Measurements from ENCODE around the gene MRPS27. TPM values are rescaled to one million over a fixed set of nuclear protein-coding genes. Genes with fewer than 3 reads are reported as not detected.

The MRPS27 gene
- total RNA-seq, 1 experiment from 2014 or later: 120 TPM

DNA sequence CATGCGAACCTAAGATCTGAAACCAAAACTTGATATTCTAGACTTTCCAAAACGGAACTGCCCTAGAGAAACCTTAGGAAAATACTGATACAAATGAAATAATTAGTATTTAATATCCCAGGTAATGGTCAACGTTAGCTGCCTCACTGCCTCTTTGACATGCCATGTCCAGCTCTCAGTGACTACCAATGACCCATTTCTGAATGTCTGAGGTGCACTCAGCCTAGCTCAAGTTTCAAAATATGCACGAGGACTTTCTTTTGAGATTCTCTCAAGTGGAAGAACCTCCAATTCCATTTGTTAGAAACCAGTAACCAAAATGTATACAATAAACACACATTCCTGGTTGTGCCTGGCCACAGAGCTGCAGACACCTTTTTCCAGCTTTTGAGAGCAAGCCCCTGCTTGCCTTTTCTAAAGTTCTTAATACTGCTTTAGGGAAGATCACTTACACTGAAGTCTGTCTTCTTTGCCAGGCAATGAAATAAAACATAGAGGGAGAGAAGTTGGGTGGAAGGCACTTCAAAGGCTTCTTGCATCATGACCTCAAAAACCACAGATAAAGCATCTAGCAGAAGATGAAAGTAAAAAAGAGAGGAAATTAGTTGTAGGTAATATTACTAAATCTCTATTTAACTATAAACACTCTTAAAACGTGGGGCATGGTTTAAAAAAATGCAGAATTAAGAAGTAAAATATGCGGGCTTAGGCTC lies 87.9 kb downstream of the MRPS27 start:
- H3K4me3 ChIP-seq (ENCODE audit: low read length): no peak overlapping the region
- peaks cover 27% of the 10 kb centered on the region for H3K4me1 ChIP-seq (ENCODE audit: low read length)
- H3K4me2 ChIP-seq (ENCODE audit: low read depth, low read length, poor library complexity, severe bottlenecking): no peak overlapping the region
- no peaks in the 10 kb centered on the region for H3K9me3 ChIP-seq (ENCODE audit: low read length)
- H3K9ac ChIP-seq (ENCODE audit: low read length): no peak overlapping the region
- no peak for DNase-seq
- no peak overlapping the region for H3K27ac ChIP-seq (ENCODE audit: low read length)
- no peaks in the 10 kb centered on the region for H3K27me3 ChIP-seq (ENCODE audit: low read length)
- H3K9me2 ChIP-seq (replicated peaks; ENCODE audit: insufficient read depth, low read length): no peaks in the 10 kb centered on the region
- H3K36me3 ChIP-seq (ENCODE audit: insufficient read depth, low read length): peaks cover 49% of the 10 kb centered on the region; the same call in 1 of the 2 replicates
- H4K20me1 ChIP-seq (ENCODE audit: insufficient read depth, low read depth, low read length): no peaks in the 10 kb centered on the region
- no peak overlapping the region for H2AFZ ChIP-seq (ENCODE audit: low read length)
- H3K79me2 ChIP-seq (ENCODE audit: low read length): peaks cover 60% of the 10 kb centered on the region

DNA sequence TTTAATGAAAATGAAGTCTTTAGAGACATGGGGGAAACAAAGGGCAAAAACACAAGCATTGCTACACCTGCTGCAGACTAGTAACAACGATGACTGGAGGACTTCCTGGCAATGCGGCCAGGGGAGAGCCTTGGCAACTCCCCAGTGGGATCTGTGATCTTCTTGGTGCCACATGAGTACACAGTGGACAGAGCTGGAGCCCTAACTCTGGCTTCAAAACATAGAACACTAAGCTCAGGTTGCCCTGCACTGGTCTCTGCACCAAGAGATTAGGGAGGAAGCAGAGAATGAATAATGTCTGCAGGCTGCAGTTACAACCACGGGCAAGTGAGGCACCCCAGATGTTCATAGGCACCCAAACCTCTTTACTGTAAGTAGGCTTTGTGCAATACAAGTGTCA lies 91.1 kb downstream of the MRPS27 start:
- Histone ChIP-seq H3K9ac (ENCODE audit: low read length) (no peak overlapping the region), H3K4me1 (ENCODE audit: low read length) (peaks cover 4% of the 10 kb centered on the region), H3K27ac (ENCODE audit: low read length) (no peak overlapping the region), H3K4me3 (ENCODE audit: low read length) (no peak overlapping the region), H3K27me3 (ENCODE audit: low read length) (no peaks in the 10 kb centered on the region), H3K9me3 (ENCODE audit: low read length) (no peaks in the 10 kb centered on the region), H3K36me3 (ENCODE audit: insufficient read depth, low read length) (peaks cover 71% of the 10 kb centered on the region), H4K20me1 (ENCODE audit: insufficient read depth, low read depth, low read length) (no peaks in the 10 kb centered on the region), H3K4me2 (ENCODE audit: low read depth, low read length, poor library complexity, severe bottlenecking) (no peak overlapping the region), H2AFZ (ENCODE audit: low read length) (no peak overlapping the region), H3K9me2 (replicated peaks; ENCODE audit: insufficient read depth, low read length) (no peaks in the 10 kb centered on the region), H3K79me2 (ENCODE audit: low read length) (peaks cover 40% of the 10 kb centered on the region)
- DNase-seq: no peak

DNA sequence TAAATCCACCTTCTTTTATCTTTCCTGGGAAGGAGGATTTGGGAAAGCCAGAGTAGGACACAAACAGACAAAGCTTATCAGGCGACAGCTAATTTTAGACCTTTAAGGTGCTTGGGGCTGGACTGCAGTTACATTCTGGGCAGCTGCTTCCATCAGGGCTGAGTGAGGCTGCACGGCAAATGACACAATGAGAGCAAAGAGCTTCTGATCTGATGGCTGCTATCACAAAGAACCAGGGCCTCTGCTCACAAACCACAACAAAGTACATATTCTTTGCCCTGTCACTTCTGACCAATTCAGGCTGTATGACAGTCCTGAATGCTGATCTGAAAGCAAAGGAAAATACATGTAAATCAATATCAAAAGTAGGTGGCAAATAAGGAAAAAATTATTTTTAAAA lies 93.1 kb downstream of the MRPS27 start:
- Histone ChIP-seq H3K9me3 (ENCODE audit: low read length) (no peaks in the 10 kb centered on the region), H2AFZ (ENCODE audit: low read length) (no peak overlapping the region), H3K36me3 (ENCODE audit: insufficient read depth, low read length) (peaks cover 69% of the 10 kb centered on the region), H4K20me1 (ENCODE audit: insufficient read depth, low read depth, low read length) (no peaks in the 10 kb centered on the region), H3K4me1 (ENCODE audit: low read length) (no peaks in the 10 kb centered on the region), H3K27me3 (ENCODE audit: low read length) (no peaks in the 10 kb centered on the region), H3K4me3 (ENCODE audit: low read length) (no peak overlapping the region), H3K9me2 (replicated peaks; ENCODE audit: insufficient read depth, low read length) (no peaks in the 10 kb centered on the region), H3K79me2 (ENCODE audit: low read length) (peaks cover 27% of the 10 kb centered on the region), H3K27ac (ENCODE audit: low read length) (no peak overlapping the region), H3K4me2 (ENCODE audit: low read depth, low read length, poor library complexity, severe bottlenecking) (no peak overlapping the region), H3K9ac (ENCODE audit: low read length) (no peak overlapping the region)
- no peak for DNase-seq

DNA sequence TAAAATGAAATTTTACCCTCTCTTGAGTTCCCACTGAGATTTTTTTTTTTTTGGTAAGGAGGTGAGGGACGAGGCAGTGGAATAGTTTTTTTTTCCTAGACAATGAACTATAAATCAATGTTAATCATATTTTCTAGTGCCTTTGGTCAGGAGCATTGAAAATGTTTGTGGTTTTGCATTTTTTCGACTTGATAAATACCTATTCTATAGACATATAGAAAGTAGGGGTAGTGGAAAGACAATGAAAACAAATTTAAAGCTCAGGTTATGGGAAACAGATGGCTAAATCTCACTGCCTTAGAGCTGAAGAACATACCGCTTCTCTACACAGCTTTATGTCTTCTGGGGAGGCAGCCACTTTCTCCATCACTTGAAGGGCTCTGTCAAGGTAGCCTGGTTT lies 94.3 kb downstream of the MRPS27 start:
- Histone ChIP-seq H2AFZ (ENCODE audit: low read length) (no peak overlapping the region), H3K9ac (ENCODE audit: low read length) (no peak overlapping the region), H3K27me3 (ENCODE audit: low read length) (no peaks in the 10 kb centered on the region)

DNA sequence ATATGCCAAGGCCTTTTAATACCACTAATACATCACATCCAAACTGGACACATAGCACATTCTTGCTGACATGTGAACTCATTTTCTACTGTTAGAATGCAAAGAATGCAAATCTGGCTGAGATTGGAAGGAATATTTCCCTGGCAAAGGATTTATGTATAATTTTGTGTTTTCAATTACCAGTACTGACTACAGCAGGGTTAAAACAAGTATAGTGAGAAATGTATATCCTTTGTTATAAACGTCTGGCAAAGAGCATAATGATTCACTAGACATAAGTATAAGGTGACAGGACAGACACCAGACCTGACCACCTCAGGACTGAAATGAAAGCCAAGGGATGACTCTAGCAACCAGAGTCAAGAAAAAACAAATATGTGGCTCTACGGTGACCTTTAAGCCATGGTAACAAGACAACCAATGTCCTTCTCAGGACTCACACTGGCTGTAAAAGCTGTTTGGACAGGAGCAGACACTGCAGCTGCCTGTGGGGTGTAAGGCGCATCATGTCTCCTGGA lies 95.0 kb downstream of the MRPS27 start:
- Histone ChIP-seq H2AFZ (ENCODE audit: low read length) (no peak overlapping the region), H3K9ac (ENCODE audit: low read length) (no peak overlapping the region), H3K27ac (ENCODE audit: low read length) (no peak overlapping the region), H4K20me1 (ENCODE audit: insufficient read depth, low read depth, low read length) (no peaks in the 10 kb centered on the region), H3K4me3 (ENCODE audit: low read length) (no peak overlapping the region), H3K4me2 (ENCODE audit: low read depth, low read length, poor library complexity, severe bottlenecking) (no peak overlapping the region), H3K79me2 (ENCODE audit: low read length) (peaks cover 10% of the 10 kb centered on the region; the same call in 1 of the 2 replicates), H3K4me1 (ENCODE audit: low read length) (no peaks in the 10 kb centered on the region), H3K9me3 (ENCODE audit: low read length) (no peaks in the 10 kb centered on the region), H3K36me3 (ENCODE audit: insufficient read depth, low read length) (peaks cover 65% of the 10 kb centered on the region), H3K27me3 (ENCODE audit: low read length) (no peaks in the 10 kb centered on the region), H3K9me2 (replicated peaks; ENCODE audit: insufficient read depth, low read length) (no peaks in the 10 kb centered on the region)
- DNase-seq: no peak

More for the DNA sequence above, 94.3 kb downstream of the MRPS27 start:
- peaks cover 68% of the 10 kb centered on the region for H3K36me3 ChIP-seq (ENCODE audit: insufficient read depth, low read length)
- H3K79me2 ChIP-seq (ENCODE audit: low read length): peaks cover 17% of the 10 kb centered on the region
- DNase-seq: no peak
- H3K4me3 ChIP-seq (ENCODE audit: low read length): no peak overlapping the region
- no peak overlapping the region for H3K4me2 ChIP-seq (ENCODE audit: low read depth, low read length, poor library complexity, severe bottlenecking)
- no peaks in the 10 kb centered on the region for H3K9me3 ChIP-seq (ENCODE audit: low read length)
- H3K9me2 ChIP-seq (replicated peaks; ENCODE audit: insufficient read depth, low read length): no peaks in the 10 kb centered on the region
- H3K27ac ChIP-seq (ENCODE audit: low read length): no peak overlapping the region
- no peaks in the 10 kb centered on the region for H3K4me1 ChIP-seq (ENCODE audit: low read length)
- H4K20me1 ChIP-seq (ENCODE audit: insufficient read depth, low read depth, low read length): no peaks in the 10 kb centered on the region

DNA sequence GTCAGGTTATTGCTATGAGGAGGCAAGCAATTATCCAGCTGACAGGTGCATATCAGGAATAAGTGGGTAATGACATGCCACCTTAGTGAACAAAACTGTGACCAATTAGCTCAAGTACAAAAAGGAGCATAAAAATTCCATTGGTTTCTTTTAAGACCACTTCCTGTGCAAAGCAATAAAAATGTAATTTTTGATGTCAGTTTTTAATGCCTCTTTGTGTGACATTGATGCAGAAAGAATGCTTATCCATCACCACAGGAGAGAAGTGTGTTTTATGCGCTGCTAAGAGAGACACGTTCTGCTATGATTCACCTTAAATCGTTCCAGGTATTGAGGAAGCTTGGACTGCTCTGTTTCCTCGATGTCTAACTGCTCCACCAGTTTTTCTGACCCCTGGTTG lies 96.7 kb downstream of the MRPS27 start:
- no peak overlapping the region for H2AFZ ChIP-seq (ENCODE audit: low read length)

DNA sequence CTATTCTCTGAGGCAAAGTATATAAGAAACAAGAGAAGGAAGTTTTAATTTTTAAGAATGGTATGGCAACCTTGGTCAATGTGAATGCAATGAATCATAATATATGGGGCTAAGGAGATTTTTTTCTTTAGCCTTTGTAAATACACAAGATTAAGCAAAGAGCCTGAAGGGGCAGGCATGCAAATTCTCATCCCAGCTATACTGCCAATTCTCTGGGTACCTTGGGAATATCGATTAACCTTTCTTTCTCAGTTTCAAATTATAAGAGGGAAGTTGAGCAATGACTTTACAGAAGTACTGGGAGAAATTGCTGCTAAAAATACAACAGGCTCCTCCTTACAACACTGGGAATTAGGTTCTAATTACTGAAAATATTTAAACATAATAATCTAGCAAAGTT lies 97.5 kb downstream of the MRPS27 start:
- no peaks in the 10 kb centered on the region for H3K4me1 ChIP-seq (ENCODE audit: low read length)
- H3K27me3 ChIP-seq (ENCODE audit: low read length): no peaks in the 10 kb centered on the region
- no peak for DNase-seq
- no peaks in the 10 kb centered on the region for H3K9me3 ChIP-seq (ENCODE audit: low read length)
- peaks cover 69% of the 10 kb centered on the region for H3K36me3 ChIP-seq (ENCODE audit: insufficient read depth, low read length)
- H3K9me2 ChIP-seq (replicated peaks; ENCODE audit: insufficient read depth, low read length): no peaks in the 10 kb centered on the region
- H3K27ac ChIP-seq (ENCODE audit: low read length): no peak overlapping the region
- H4K20me1 ChIP-seq (ENCODE audit: insufficient read depth, low read depth, low read length): no peaks in the 10 kb centered on the region
- H3K4me3 ChIP-seq (ENCODE audit: low read length): no peak overlapping the region
- no peak overlapping the region for H2AFZ ChIP-seq (ENCODE audit: low read length)
- no peak overlapping the region for H3K4me2 ChIP-seq (ENCODE audit: low read depth, low read length, poor library complexity, severe bottlenecking)
- H3K79me2 ChIP-seq (ENCODE audit: low read length): no peaks in the 10 kb centered on the region
- no peak overlapping the region for H3K9ac ChIP-seq (ENCODE audit: low read length)

More for the DNA sequence above, 96.7 kb downstream of the MRPS27 start:
- Histone ChIP-seq H3K9me2 (replicated peaks; ENCODE audit: insufficient read depth, low read length) (no peaks in the 10 kb centered on the region), H4K20me1 (ENCODE audit: insufficient read depth, low read depth, low read length) (no peaks in the 10 kb centered on the region), H3K36me3 (ENCODE audit: insufficient read depth, low read length) (peaks cover 67% of the 10 kb centered on the region), H3K79me2 (ENCODE audit: low read length) (no peaks in the 10 kb centered on the region), H3K4me3 (ENCODE audit: low read length) (no peak overlapping the region), H3K4me2 (ENCODE audit: low read depth, low read length, poor library complexity, severe bottlenecking) (no peak overlapping the region), H3K9ac (ENCODE audit: low read length) (no peak overlapping the region), H3K9me3 (ENCODE audit: low read length) (no peaks in the 10 kb centered on the region), H3K4me1 (ENCODE audit: low read length) (no peaks in the 10 kb centered on the region), H3K27me3 (ENCODE audit: low read length) (no peaks in the 10 kb centered on the region), H3K27ac (ENCODE audit: low read length) (no peak overlapping the region)
- no peak for DNase-seq

DNA sequence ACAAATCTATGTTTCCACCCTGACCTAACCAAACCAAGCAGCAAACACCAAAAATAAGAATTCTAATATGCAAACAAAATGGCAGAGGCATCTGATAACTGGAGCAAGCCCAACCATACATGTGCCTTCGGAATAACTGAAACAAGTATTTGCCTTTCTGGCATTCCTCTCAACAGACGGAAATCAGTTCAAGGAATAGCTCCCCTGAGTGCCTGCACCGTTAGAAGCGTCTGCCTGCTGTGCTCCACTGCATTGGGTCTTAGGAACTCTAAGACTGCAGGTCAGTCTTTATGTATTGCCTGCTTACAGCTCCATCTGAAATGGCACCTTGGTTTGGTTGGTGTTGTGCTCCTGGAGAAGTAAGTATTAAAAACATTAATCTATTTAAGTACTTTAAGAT lies 98.5 kb downstream of the MRPS27 start:
- H3K36me3 ChIP-seq (ENCODE audit: insufficient read depth, low read length): peaks cover 66% of the 10 kb centered on the region

More for the DNA sequence above, 98.5 kb downstream of the MRPS27 start:
- no peak for DNase-seq
- Histone ChIP-seq H3K9me2 (replicated peaks; ENCODE audit: insufficient read depth, low read length) (no peaks in the 10 kb centered on the region), H3K4me3 (ENCODE audit: low read length) (no peak overlapping the region), H4K20me1 (ENCODE audit: insufficient read depth, low read depth, low read length) (no peaks in the 10 kb centered on the region), H3K9ac (ENCODE audit: low read length) (no peak overlapping the region), H3K9me3 (ENCODE audit: low read length) (no peaks in the 10 kb centered on the region), H3K4me2 (ENCODE audit: low read depth, low read length, poor library complexity, severe bottlenecking) (no peak overlapping the region), H3K27ac (ENCODE audit: low read length) (no peak overlapping the region), H3K27me3 (ENCODE audit: low read length) (no peaks in the 10 kb centered on the region), H3K79me2 (ENCODE audit: low read length) (no peaks in the 10 kb centered on the region), H3K4me1 (ENCODE audit: low read length) (no peaks in the 10 kb centered on the region), H2AFZ (ENCODE audit: low read length) (no peak overlapping the region)
